HG02943 (cell line): Measurements from ENCODE around the gene ZACN.
"Not testable (repeated sequence)": the region's sequence is repeated elsewhere in the genome, so short reads cannot be mapped to it uniquely, and the experiment has no call there.

Source experiments
- ATAC-seq: cut with Tn5 transposase; IDR thresholded peaks from one replicate; pipeline ENCODE4 v1.9.1; 2021; ENCODE audit warnings: mild to moderate bottlenecking, low read depth, moderate library complexity; ENCODE audit not compliant: unreplicated experiment

Gene ZACN

GRCh38 chr17:76078860-76079534 is at the start of gene ZACN:
Gene ZACN, plus strand, starts transcription at chr17:76079182. Its CDS starts 83 bp downstream, at chr17:76079265.
- no peak for ATAC-seq

- ATAC-seq: no peak
Observed at GRCh38 chr17:76032073-76032779, 46.8 kb upstream of the ZACN start.

GRCh38 chr17:76032780-76033108 is 46.2 kb upstream of the ZACN start:
- no peak for ATAC-seq

GRCh38 chr17:76033139-76033538 is 45.8 kb upstream of the ZACN start:
- no peak for ATAC-seq

DNA sequence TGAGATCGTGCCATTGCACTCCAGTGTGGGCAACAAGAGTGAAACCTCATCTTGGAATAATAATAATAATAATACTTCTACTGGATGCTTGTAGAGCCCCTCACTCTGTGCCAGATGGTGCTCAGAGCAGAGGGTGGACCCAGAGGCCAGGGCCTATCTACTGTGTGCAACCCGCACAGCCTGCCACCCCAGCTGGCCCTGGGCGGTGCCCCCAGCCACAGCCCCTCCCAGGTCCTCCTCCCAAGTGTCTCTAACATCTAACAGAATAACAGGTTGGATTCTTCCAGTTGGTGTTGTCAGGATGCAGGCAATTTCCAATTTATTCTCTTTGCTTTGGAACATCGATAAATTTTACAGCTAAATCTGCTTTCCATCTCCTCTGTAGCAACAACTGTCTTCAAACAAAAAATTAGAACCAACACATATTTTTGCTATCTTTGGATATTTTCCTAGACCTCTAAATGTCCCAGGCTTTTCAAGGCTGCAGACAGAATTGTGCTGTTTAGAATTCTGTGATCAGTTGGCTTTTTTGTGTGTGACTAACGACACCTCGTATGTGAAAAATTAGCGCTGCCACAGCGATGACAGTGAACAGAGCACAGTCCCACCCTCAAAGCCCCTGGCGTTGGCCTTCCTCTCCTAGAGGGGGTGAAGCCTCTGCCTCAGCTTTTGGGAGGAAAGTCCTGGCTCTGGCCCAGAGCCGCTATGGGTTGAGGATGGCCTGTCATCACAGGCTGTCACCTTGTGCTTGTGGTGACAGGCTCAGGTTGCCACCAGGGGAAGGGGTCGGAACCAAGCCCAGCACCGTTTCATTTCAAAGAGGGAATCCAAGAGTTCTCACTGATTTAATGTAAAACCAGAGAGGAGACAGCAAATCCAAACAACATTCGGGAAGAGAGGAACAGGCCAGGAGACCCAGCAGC is 44.3 kb upstream of the ZACN start:
- no peak for ATAC-seq

DNA sequence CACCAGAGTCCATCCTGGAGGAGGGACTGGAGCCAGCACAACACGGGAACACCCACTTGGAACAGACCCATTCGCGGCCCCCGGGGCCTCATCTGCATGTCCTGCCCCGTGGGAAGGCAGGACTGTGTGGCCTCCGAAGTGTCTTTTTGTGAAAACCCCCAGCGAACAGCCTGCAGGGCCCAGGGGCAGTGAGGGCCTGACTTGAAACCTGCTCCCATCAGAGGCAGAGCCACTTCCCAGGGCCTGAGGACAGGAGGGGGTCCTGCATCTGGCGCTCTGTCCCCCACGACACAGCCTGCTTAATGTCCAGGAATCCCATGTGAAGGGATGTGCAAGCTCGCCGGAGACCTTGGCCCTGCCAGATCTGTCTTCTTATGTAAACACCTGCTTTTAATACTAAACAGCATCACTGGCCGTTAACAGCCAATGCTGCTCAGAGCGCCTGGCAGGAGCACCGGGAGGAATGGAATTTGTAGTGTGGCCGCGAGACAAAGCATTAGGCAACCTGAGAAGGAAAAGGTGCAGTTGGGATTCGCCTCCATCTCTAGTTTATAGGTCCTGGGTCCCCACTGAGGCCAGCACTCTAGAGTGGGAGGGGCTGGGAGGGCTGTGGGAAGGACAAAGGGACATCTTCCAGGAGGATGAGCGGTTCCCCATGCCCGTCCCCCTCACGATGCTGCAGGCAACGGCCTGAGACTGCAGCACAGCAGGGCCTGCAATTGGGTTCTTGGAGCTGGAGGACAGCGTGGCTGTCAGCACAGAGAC is 42.3 kb upstream of the ZACN start:
- ATAC-seq: no peak

GRCh38 chr17:76038050-76038449 is 40.9 kb upstream of the ZACN start:
- ATAC-seq: no peak

GRCh38 chr17:76039121-76039520 is 39.9 kb upstream of the ZACN start:
- ATAC-seq: no peak

DNA sequence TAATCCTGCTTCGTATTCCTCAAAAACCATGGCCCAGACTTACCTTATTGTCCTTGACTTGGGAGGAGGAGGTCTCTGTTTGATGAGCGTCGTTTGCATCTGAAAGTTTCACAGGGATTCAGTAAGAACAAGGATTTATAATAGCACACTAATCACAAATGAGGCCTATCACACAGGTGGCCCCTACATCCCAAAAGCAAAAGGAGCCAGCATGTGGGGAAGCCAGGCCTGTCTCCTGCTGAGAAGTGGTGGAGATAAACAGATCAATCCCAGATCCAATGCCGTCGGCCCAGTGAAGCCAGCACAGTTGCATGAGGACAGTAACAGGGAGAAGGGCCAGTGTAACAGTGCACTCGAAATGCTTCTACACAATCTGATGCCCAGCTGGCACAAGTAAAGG is 38.6 kb upstream of the ZACN start:
- ATAC-seq: no peak

DNA sequence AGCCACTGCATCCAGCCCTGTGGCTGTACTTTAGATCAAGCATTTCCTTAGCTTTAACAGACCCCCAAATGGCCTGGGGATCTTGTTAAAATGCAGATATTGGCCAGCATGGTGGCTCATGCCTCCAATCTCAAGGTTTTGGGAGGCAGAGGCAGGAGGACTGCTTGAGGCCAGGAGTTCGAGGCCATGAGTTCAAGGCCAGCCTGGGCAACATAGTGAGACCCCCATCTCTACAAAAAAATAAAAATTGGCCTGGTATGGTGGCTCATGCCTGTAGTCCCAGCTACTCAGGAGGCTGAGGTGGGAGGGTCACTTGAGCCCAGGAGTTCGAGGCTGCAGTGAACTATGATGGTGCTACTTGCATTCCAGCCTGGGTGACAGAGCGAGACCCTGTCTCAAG is 36.1 kb upstream of the ZACN start:
- not testable (repeated sequence) for ATAC-seq

DNA sequence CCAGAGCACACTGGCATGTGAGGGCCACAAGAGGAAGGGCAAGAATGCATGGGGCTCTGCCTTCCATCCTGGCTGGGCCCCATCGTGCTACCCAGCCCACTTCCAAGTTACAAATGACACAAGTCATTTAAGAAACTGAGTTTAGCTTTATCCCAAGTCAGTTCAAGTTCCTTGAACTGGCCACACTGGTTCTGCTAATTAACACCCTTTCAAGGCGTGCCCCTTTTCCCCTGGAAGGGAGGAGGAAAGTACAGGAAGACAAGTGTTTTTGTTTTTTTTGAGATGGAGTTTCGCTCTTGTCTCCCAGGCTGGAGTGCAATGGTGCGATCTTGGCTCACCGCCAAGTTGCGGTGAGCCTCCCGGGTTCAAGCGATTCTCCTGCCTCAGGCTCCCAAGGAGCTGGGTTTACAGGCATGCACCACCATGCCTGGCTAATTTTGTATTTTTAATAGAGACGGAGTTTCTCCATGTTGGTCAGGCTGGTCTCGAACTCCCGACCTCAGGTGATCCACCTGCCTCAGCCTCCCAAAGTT is 34.4 kb upstream of the ZACN start:
- not testable (repeated sequence) for ATAC-seq

DNA sequence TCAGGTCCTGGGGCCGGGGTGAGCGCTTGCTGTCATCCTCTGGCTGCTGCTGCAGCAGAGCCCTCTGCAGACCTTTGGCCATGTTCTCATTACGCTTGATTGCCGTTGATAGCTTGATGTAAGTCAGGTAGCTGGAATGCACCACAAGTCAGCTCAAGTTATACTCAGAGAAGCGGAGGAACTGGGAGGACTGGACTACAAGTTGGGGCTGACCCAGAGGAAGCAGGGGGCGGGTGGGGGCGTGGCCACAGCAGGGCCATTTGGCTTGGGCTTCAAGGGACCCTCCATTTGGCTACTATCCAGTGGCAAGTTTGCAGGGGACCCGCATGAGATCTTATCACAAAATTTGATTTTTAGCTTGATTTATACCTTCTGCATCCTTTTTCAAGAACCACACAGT is 32.9 kb upstream of the ZACN start:
- ATAC-seq: no peak

GRCh38 chr17:76048025-76048605 is 30.9 kb upstream of the ZACN start:
- ATAC-seq: no peak

- ATAC-seq: no peak
Observed at GRCh38 chr17:76048711-76049110, 30.3 kb upstream of the ZACN start.

GRCh38 chr17:76049239-76049638 is 29.7 kb upstream of the ZACN start:
- no peak for ATAC-seq

GRCh38 chr17:76049836-76050537 is 29.0 kb upstream of the ZACN start:
- ATAC-seq: no peak

- ATAC-seq: no peak
Observed at GRCh38 chr17:76050538-76051467, 28.2 kb upstream of the ZACN start.

GRCh38 chr17:76051561-76051960 is 27.4 kb upstream of the ZACN start:
- no peak for ATAC-seq
